Neural cell (in vitro differentiated cells): ENCODE data around the gene GRPEL2. TPM values are rescaled to one million over a fixed set of nuclear protein-coding genes. Genes with fewer than 3 reads are reported as not detected.

Experiments
- H2AFZ ChIP-seq: fragments of 200-600, 300-800 bp; sonication (generic), shearing (Covaris generic); 2 replicates; pipeline ENCODE4 v1.6.0; 2014; ENCODE audit warnings: low read depth, mild to moderate bottlenecking, antibody characterized with exemption, low read length, moderate library complexity
- H3F3A ChIP-seq: fragments of 200-600 bp; shearing (Covaris generic); 2 replicates; pipeline ENCODE4 v1.6.1; 2016; ENCODE audit warnings: mild to moderate bottlenecking, moderate library complexity, mixed read lengths, antibody characterized with exemption, low read length; ENCODE audit not compliant: insufficient read depth, poor library complexity, severe bottlenecking
- H3K27ac ChIP-seq: fragments of 200-600, 300-800 bp; sonication (generic), shearing (Covaris generic); 2 replicates; pipeline ENCODE4 v1.5.1; 2014; ENCODE audit warnings: mild to moderate bottlenecking, low read length, moderate library complexity
- H3K27me3 ChIP-seq: fragments of 300-800, 200-600 bp; sonication (generic), shearing (Covaris generic); 2 replicates; pipeline ENCODE4 v1.6.0; 2014; ENCODE audit warnings: mild to moderate bottlenecking, low read depth, low read length, moderate library complexity; ENCODE audit not compliant: insufficient read depth
- H3K36me3 ChIP-seq: fragments of 300-800, 200-600 bp; sonication (generic), shearing (Covaris generic); 2 replicates; pipeline ENCODE4 v1.5.1; 2014; ENCODE audit warnings: mild to moderate bottlenecking, antibody characterized with exemption, low read length, moderate library complexity; ENCODE audit not compliant: insufficient read depth
- H3K4me2 ChIP-seq: fragments of 300-800, 200-600 bp; sonication (generic), shearing (Covaris generic); 2 replicates; pipeline ENCODE4 v1.6.0; 2014; ENCODE audit warnings: mild to moderate bottlenecking, low read length
- H3K4me3 ChIP-seq: fragments of 300-800, 200-600 bp; sonication (generic), shearing (Covaris generic); 2 replicates; pipeline ENCODE4 v1.5.1; 2014; ENCODE audit warnings: mild to moderate bottlenecking, low read length, moderate library complexity
- H3K79me2 ChIP-seq: fragments of 200-600 bp; shearing (Covaris generic); replicated peaks from 2 replicates; pipeline ENCODE4 v1.6.0; 2014; ENCODE audit warnings: mild to moderate bottlenecking, low read length, moderate library complexity; ENCODE audit not compliant: insufficient read depth
- H3K9ac ChIP-seq: fragments of 300-800, 200-600 bp; sonication (generic), shearing (Covaris generic); 2 replicates; pipeline ENCODE4 v1.6.1; 2016; ENCODE audit warnings: mild to moderate bottlenecking, low read length, mixed read lengths
- H3K9me2 ChIP-seq: fragments of 200-600 bp; shearing (Covaris generic); 2 replicates; pipeline ENCODE4 v1.6.1; 2016; ENCODE audit warnings: mild to moderate bottlenecking, low read length, mixed read lengths; ENCODE audit not compliant: insufficient read depth
- H3K9me3 ChIP-seq: fragments of 200-600, 300-800 bp; sonication (generic), shearing (Covaris generic); 2 replicates; pipeline ENCODE4 v1.6.1; 2016; ENCODE audit warnings: mild to moderate bottlenecking, mixed run types, low read length, moderate library complexity, mixed read lengths
- H4K20me1 ChIP-seq: fragments of 200-600 bp; shearing (Covaris generic); 2 replicates; pipeline ENCODE4 v1.6.1; 2016; ENCODE audit warnings: mild to moderate bottlenecking, mixed run types; ENCODE audit not compliant: insufficient read depth
- EP300 ChIP-seq: fragments of 450-650 bp; conservative IDR thresholded peaks from 2 replicates; pipeline ENCODE4 v1.6.1; 2014; ENCODE audit warnings: antibody characterized with exemption, mild to moderate bottlenecking, moderate library complexity; ENCODE audit not compliant: poor library complexity, severe bottlenecking
- EZH2 ChIP-seq: fragments of 200-600, 300-800 bp; shearing (Covaris generic), sonication (generic); IDR thresholded peaks from 2 replicates; pipeline ENCODE4 v1.6.1; 2014; ENCODE audit warnings: antibody characterized with exemption, low read length, borderline replicate concordance, mild to moderate bottlenecking; ENCODE audit not compliant: insufficient read depth, poor library complexity, severe bottlenecking
- MXI1 ChIP-seq: fragments of 450-650 bp; conservative IDR thresholded peaks from 2 replicates; pipeline ENCODE4 v1.6.1; 2014; ENCODE audit warnings: antibody characterized with exemption, mild to moderate bottlenecking; ENCODE audit not compliant: poor library complexity, severe bottlenecking
- POLR2AphosphoS5 ChIP-seq: IDR thresholded peaks from 2 replicates; pipeline ENCODE4 v1.6.1; 2012
- RAD21 ChIP-seq: fragments of 450-650 bp; conservative IDR thresholded peaks from 2 replicates; pipeline ENCODE4 v1.6.1; 2014; ENCODE audit warnings: antibody characterized with exemption, mild to moderate bottlenecking, moderate library complexity
- SMC3 ChIP-seq: fragments of 450-650 bp; conservative IDR thresholded peaks from 2 replicates; pipeline ENCODE4 v1.6.1; 2014; ENCODE audit warnings: antibody characterized with exemption, mild to moderate bottlenecking, moderate library complexity; ENCODE audit not compliant: poor library complexity
- TAF1 ChIP-seq: IDR thresholded peaks from 2 replicates; pipeline ENCODE4 v1.6.1; 2012; ENCODE audit warnings: low read depth
- polyA plus RNA-seq: library from polyadenylated mRNA; depleted of rRNA; stranded (reverse); fragments of >200 nt; gene quantifications from 2 replicates; pipeline ENCODE4 v1.2.3, GENCODE V29; 2014
- TF ChIP-seq, protein P1 (sequence below): IDR thresholded peaks from 2 replicates; pipeline ENCODE4 v1.6.1; 2012; ENCODE audit warnings: borderline replicate concordance
- TF ChIP-seq, protein P2 (sequence below): fragments of 450-650 bp; IDR thresholded peaks from 2 replicates; pipeline ENCODE4 v1.5.1; 2014; ENCODE audit warnings: antibody characterized with exemption, mild to moderate bottlenecking, moderate library complexity; ENCODE audit not compliant: poor library complexity, severe bottlenecking

Gene GRPEL2
- polyA plus RNA-seq, 1 donor from 2014 or later: 19.3 TPM

DNA sequence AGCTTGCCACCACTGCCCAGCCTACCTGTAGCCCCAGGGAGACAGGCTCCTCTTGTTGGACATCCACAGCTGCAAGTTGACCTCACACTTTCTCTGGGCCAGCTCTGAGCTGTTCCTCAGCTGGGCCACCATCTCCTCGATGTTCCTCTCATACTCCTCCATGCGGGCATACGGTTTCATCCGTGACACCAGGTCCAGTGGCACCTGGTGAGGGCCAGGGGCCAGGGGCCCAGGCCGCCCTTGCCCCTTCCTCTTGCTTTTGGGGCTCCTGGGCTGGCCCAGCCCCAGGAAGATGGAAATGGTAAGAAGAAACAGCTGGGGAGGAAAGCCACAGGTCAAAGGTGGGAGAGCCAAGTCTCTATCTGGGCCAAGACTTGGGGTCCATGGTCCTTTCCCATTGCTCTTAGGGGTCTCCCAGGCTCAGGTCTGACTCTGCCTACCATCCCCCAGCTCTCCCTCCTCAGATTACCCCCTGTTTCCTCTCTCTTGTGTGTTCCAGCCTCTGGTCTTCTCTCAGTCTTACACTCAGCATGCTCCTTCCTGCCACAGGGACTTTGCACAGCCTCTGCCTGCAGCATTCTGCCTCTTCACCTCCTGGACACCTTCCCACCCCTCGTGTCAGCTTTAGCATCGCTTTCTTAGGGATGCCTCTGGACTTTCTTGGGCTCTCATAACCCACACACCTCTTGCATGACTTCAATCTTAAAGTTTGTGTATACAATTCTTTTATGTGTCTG, 31.6 kb downstream of the GRPEL2 start:
- Histone ChIP-seq H3K27ac (no peak overlapping the region), H3K9ac (no peak overlapping the region), H3K36me3 (no peaks in the 10 kb centered on the region), H3K79me2 (no peaks in the 10 kb centered on the region), H3K9me2 (no peaks in the 10 kb centered on the region), H3K27me3 (no peaks in the 10 kb centered on the region), H2AFZ (no peak overlapping the region), H3F3A (no peaks in the 10 kb centered on the region), H3K4me2 (no peak overlapping the region), H3K9me3 (no peaks in the 10 kb centered on the region), H4K20me1 (no peaks in the 10 kb centered on the region), H3K4me3 (no peak overlapping the region)
- TF ChIP-seq EZH2 (no peak), SMC3 (no peak), EP300 (no peak), MXI1 (no peak)
- TF ChIP-seq, protein P1, sequence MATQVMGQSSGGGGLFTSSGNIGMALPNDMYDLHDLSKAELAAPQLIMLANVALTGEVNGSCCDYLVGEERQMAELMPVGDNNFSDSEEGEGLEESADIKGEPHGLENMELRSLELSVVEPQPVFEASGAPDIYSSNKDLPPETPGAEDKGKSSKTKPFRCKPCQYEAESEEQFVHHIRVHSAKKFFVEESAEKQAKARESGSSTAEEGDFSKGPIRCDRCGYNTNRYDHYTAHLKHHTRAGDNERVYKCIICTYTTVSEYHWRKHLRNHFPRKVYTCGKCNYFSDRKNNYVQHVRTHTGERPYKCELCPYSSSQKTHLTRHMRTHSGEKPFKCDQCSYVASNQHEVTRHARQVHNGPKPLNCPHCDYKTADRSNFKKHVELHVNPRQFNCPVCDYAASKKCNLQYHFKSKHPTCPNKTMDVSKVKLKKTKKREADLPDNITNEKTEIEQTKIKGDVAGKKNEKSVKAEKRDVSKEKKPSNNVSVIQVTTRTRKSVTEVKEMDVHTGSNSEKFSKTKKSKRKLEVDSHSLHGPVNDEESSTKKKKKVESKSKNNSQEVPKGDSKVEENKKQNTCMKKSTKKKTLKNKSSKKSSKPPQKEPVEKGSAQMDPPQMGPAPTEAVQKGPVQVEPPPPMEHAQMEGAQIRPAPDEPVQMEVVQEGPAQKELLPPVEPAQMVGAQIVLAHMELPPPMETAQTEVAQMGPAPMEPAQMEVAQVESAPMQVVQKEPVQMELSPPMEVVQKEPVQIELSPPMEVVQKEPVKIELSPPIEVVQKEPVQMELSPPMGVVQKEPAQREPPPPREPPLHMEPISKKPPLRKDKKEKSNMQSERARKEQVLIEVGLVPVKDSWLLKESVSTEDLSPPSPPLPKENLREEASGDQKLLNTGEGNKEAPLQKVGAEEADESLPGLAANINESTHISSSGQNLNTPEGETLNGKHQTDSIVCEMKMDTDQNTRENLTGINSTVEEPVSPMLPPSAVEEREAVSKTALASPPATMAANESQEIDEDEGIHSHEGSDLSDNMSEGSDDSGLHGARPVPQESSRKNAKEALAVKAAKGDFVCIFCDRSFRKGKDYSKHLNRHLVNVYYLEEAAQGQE: no peak

DNA sequence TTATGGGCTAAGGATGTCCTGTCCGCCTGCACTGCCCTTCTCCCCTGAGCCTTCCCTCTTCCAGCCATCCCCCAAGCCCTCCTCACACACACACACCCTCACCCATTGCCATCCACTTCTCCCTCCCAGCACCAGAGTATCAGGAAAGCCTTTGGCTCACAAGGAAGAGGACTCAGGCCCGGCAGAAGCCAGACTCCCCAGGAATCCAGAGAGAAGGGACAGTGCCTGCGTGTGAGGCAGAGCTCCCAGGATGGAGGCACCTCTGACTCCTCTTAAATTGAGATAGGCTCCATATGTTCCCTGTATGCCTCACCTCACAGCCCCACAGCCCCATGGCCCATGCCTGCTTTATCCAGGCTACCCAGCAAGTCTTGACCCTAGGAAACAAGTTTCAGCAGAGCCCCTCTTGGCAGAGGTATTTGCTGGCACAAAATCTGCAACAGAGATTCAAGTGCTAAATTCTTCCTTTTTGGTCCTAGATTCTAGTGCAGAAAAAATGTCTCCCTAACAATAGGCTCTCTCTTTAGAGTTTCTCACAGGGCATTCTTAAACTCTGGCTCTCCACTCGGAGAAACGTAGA, 33.0 kb downstream of the GRPEL2 start:
- no peaks in the 10 kb centered on the region for H3K9me2 ChIP-seq
- no peak for TF ChIP-seq SMC3
- no peak for TF ChIP-seq POLR2AphosphoS5
- no peak for TF ChIP-seq MXI1
- TF ChIP-seq RAD21: no peak
- no peak for TF ChIP-seq TAF1
- TF ChIP-seq, protein P2, sequence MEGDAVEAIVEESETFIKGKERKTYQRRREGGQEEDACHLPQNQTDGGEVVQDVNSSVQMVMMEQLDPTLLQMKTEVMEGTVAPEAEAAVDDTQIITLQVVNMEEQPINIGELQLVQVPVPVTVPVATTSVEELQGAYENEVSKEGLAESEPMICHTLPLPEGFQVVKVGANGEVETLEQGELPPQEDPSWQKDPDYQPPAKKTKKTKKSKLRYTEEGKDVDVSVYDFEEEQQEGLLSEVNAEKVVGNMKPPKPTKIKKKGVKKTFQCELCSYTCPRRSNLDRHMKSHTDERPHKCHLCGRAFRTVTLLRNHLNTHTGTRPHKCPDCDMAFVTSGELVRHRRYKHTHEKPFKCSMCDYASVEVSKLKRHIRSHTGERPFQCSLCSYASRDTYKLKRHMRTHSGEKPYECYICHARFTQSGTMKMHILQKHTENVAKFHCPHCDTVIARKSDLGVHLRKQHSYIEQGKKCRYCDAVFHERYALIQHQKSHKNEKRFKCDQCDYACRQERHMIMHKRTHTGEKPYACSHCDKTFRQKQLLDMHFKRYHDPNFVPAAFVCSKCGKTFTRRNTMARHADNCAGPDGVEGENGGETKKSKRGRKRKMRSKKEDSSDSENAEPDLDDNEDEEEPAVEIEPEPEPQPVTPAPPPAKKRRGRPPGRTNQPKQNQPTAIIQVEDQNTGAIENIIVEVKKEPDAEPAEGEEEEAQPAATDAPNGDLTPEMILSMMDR: no peak
- TF ChIP-seq EZH2: no peak
- TF ChIP-seq, protein P1: no peak
- TF ChIP-seq EP300: no peak
- no peaks in the 10 kb centered on the region for H3K9me3 ChIP-seq
- no peak overlapping the region for H2AFZ ChIP-seq
- no peaks in the 10 kb centered on the region for H3F3A ChIP-seq
- H3K79me2 ChIP-seq: no peaks in the 10 kb centered on the region
- H3K36me3 ChIP-seq: no peaks in the 10 kb centered on the region
- no peak overlapping the region for H3K27ac ChIP-seq
- H3K4me3 ChIP-seq: no peak overlapping the region
- H3K9ac ChIP-seq: no peak overlapping the region
- no peaks in the 10 kb centered on the region for H4K20me1 ChIP-seq
- H3K27me3 ChIP-seq: no peaks in the 10 kb centered on the region
- no peak overlapping the region for H3K4me2 ChIP-seq
